DND-41 (cell line): ENCODE results near the gene RBM19.

Experiments used
- ATAC-seq: fragments of 200-7000 bp; cut with Tn5 transposase; 3 replicates; pipeline ENCODE4 v1.9.1; 2021; ENCODE audit warnings: low read depth; ENCODE audit not compliant: insufficient read depth
- DNase-seq: peaks from one replicate; pipeline ENCODE4 v3.0.0-alpha.2; 2020
- H2AFZ ChIP-seq: 2 replicates; pipeline ENCODE4 v1.6.0; 2012; ENCODE audit warnings: low read depth, low read length
- H3K27ac ChIP-seq: 2 replicates; pipeline ENCODE4 v1.5.1; 2012; ENCODE audit warnings: low read length, inconsistent platforms
- H3K27me3 ChIP-seq: fragments of 200-600 bp; sonication (generic); 2 replicates; pipeline ENCODE4 v1.6.0; 2012; ENCODE audit warnings: low read length, mild to moderate bottlenecking, inconsistent platforms; ENCODE audit not compliant: insufficient read depth, poor library complexity
- H3K36me3 ChIP-seq: 2 replicates; pipeline ENCODE4 v1.5.1; 2012; ENCODE audit warnings: low read length, inconsistent platforms; ENCODE audit not compliant: insufficient read depth
- H3K4me1 ChIP-seq: 2 replicates; pipeline ENCODE4 v1.5.1; 2012; ENCODE audit warnings: mild to moderate bottlenecking, low read length; ENCODE audit not compliant: insufficient read depth
- H3K4me2 ChIP-seq: 2 replicates; pipeline ENCODE4 v1.6.0; 2012; ENCODE audit warnings: mild to moderate bottlenecking, moderate library complexity, low read length, inconsistent platforms; ENCODE audit not compliant: insufficient read depth
- H3K4me3 ChIP-seq, 2 experiments: fragments of 200-600 bp in 1 of 2; shearing (Covaris generic) in 1 of 2; 2 replicates each; pipeline ENCODE4 v1.5.1; 2012 to 2016; ENCODE audit warnings: inconsistent platforms in 2 of 2, low read length in 2 of 2, mild to moderate bottlenecking in 2 of 2, low read depth in 1 of 2, moderate library complexity in 1 of 2
- H3K79me2 ChIP-seq: 2 replicates; pipeline ENCODE4 v1.6.0; 2012; ENCODE audit warnings: low read length, inconsistent platforms; ENCODE audit not compliant: insufficient read depth
- H3K9ac ChIP-seq: 2 replicates; pipeline ENCODE4 v1.6.0; 2012; ENCODE audit warnings: low read depth, mild to moderate bottlenecking, inconsistent platforms, low read length, moderate library complexity
- H3K9me3 ChIP-seq: 2 replicates; pipeline ENCODE4 v1.5.1; 2012; ENCODE audit warnings: low read length, moderate library complexity, mild to moderate bottlenecking, inconsistent platforms; ENCODE audit not compliant: insufficient read depth, severe bottlenecking
- H4K20me1 ChIP-seq: 2 replicates; pipeline ENCODE4 v1.6.0; 2012; ENCODE audit warnings: low read length; ENCODE audit not compliant: insufficient read depth
- EZH2 ChIP-seq: IDR thresholded peaks from 3 replicates; pipeline ENCODE4 v1.6.1; 2012; ENCODE audit warnings: borderline replicate concordance, low read depth, mild to moderate bottlenecking, moderate library complexity, low read length, inconsistent platforms; ENCODE audit not compliant: severe bottlenecking
- TF ChIP-seq, protein P1 (sequence below): IDR thresholded peaks from 2 replicates; pipeline ENCODE4 v1.5.1; 2012; ENCODE audit warnings: borderline replicate concordance, low read length, moderate library complexity, mild to moderate bottlenecking; ENCODE audit not compliant: poor library complexity, severe bottlenecking; ENCODE audit errors: extremely low read depth

Gene RBM19

DNA sequence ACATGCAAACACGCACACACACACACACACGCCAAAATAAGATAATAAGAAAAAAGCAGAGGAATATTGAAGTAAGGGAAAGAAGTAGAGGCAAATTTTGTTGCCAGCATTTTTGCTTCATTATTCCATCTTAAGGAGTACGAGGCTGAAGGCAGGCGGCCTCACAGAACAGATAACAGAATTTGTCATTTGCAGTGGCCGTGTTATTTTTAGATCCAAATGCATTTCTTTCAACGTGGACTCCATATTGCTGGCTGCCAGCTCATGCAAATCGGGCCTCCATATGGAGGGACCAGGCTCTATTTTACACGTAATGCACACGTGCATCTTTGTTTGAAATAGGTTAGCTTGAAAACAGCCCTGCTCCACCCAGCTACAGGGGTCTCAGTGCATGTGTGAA, 172.9 kb downstream of the RBM19 start:
- ATAC-seq (no peak), DNase-seq (no peak)
- no peaks in the 10 kb centered on the region for H3K9me3 ChIP-seq
- no peak overlapping the region for H3K4me2 ChIP-seq
- no peak overlapping the region for H3K27ac ChIP-seq
- peaks cover 4% of the 10 kb centered on the region for H3K27me3 ChIP-seq
- H3K79me2 ChIP-seq = no peaks in the 10 kb centered on the region
- no peak overlapping the region for H2AFZ ChIP-seq
- H3K36me3 ChIP-seq = no peaks in the 10 kb centered on the region
- H3K9ac ChIP-seq = no peak overlapping the region
- TF ChIP-seq EZH2 = no peak
- TF ChIP-seq, protein P1, sequence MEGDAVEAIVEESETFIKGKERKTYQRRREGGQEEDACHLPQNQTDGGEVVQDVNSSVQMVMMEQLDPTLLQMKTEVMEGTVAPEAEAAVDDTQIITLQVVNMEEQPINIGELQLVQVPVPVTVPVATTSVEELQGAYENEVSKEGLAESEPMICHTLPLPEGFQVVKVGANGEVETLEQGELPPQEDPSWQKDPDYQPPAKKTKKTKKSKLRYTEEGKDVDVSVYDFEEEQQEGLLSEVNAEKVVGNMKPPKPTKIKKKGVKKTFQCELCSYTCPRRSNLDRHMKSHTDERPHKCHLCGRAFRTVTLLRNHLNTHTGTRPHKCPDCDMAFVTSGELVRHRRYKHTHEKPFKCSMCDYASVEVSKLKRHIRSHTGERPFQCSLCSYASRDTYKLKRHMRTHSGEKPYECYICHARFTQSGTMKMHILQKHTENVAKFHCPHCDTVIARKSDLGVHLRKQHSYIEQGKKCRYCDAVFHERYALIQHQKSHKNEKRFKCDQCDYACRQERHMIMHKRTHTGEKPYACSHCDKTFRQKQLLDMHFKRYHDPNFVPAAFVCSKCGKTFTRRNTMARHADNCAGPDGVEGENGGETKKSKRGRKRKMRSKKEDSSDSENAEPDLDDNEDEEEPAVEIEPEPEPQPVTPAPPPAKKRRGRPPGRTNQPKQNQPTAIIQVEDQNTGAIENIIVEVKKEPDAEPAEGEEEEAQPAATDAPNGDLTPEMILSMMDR = no peak
- no peaks in the 10 kb centered on the region for H3K4me1 ChIP-seq
- H3K4me3 ChIP-seq = no peak overlapping the region
- H4K20me1 ChIP-seq = no peaks in the 10 kb centered on the region

DNA sequence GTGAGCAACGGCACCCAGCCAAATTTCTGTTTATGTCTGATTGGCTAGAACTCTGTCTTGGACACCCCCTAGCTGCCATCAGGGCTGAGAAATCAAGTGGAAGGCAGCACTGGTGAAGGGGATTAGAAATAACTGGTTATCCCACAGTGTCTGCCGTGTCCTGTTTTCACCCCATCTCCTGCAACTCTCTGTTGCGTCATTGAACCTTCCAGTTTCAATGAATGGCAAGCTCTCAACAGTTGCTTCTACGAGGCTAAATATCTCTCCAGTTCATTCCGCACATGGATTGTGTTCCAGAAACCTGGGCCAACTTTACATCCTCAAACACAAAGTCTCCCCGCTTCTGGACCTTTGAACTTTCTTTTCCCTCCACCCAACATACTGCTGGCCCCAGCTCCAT, 173.7 kb downstream of the RBM19 start:
- Histone ChIP-seq H3K9ac (no peak overlapping the region), H3K36me3 (no peaks in the 10 kb centered on the region), H3K4me3 (no peak overlapping the region), H3K4me1 (no peaks in the 10 kb centered on the region), H3K9me3 (no peaks in the 10 kb centered on the region), H3K27me3 (peaks cover 4% of the 10 kb centered on the region), H3K27ac (no peak overlapping the region), H3K79me2 (no peaks in the 10 kb centered on the region), H2AFZ (no peak overlapping the region), H3K4me2 (no peak overlapping the region), H4K20me1 (no peaks in the 10 kb centered on the region)
- no peak for TF ChIP-seq EZH2
- TF ChIP-seq, protein P1 = no peak
- DNase-seq = no peak
- ATAC-seq = no peak

DNA sequence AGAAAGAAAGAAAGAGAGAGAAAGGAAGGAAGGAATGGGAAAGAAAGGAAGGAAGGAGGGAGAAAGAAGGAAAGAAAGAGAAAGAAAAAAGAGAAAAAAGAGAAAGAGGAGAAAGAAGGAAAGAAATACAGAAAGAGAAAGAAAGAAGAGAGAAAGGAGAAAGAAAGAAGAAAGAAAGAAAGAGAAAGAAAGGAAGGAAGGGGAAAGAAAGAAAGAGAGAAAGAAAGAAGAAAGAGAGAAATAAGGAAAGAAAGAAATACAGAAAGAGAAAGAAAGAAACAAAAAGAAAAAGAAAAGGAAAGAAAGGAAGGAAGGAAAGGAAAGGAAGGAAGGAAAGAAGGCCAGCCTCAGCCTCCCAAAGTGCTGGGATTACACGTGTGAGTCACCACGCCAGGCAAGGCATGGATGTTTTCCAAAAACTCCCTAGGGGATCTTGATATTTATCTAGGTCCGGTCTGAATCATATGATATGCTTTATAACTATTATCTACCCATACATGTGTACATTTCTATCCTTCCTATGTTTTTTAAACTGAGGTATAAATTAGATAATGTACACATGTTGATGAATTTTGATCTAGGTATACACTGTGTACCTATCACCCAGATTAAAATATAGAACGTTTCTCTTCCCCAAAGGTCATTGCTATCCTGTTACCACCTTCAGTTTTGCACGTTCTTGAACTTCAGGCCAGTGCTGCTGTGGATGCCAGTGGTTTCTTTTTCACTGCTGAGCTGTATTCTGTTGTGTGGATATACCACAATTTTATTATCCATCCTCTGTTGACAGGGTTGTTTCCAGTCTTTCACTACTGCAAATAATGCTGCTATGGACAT, 177.9 kb downstream of the RBM19 start:
- Histone ChIP-seq H3K9ac (no peak overlapping the region), H3K27me3 (peaks cover 8% of the 10 kb centered on the region), H3K9me3 (no peaks in the 10 kb centered on the region), H3K4me3 (no peak overlapping the region), H3K4me1 (no peaks in the 10 kb centered on the region), H3K27ac (no peak overlapping the region), H3K4me2 (no peak overlapping the region), H2AFZ (no peak overlapping the region), H3K36me3 (no peaks in the 10 kb centered on the region), H3K79me2 (no peaks in the 10 kb centered on the region), H4K20me1 (no peaks in the 10 kb centered on the region)
- ATAC-seq (no peak), DNase-seq (no peak)
- TF ChIP-seq, protein P1 = no peak
- no peak for TF ChIP-seq EZH2
